MM.1S (cell line): Measurements from ENCODE around the gene CABS1.

Source experiments
- DNase-seq: peaks from one replicate; pipeline ENCODE4 v3.0.0-alpha.2; 2015
- H2AFZ ChIP-seq: fragments of 300-600 bp; sonication (generic); 2 replicates; pipeline ENCODE4 v1.6.0; 2016; ENCODE audit warnings: antibody characterized with exemption, low read length
- H3F3A ChIP-seq: fragments of 300-600 bp; sonication (generic); 2 replicates; pipeline ENCODE4 v1.6.1; 2016; ENCODE audit warnings: mild to moderate bottlenecking, antibody characterized with exemption, low read length, moderate library complexity, mixed read lengths; ENCODE audit not compliant: insufficient read depth
- H3K27ac ChIP-seq: fragments of 300-600 bp; sonication (generic); 2 replicates; pipeline ENCODE4 v1.5.1; 2016; ENCODE audit warnings: mild to moderate bottlenecking, low read length
- H3K27me3 ChIP-seq: fragments of 300-600 bp; sonication (generic); replicated peaks from 2 replicates; pipeline ENCODE4 v1.6.0; 2016; ENCODE audit warnings: low read length; ENCODE audit not compliant: insufficient read depth
- H3K36me3 ChIP-seq: fragments of 300-600 bp; sonication (generic); replicated peaks from 2 replicates; pipeline ENCODE4 v1.6.1; 2016; ENCODE audit warnings: mild to moderate bottlenecking, low read length, mixed read lengths; ENCODE audit not compliant: insufficient read depth
- H3K4me1 ChIP-seq: fragments of 300-600 bp; sonication (generic); 2 replicates; pipeline ENCODE4 v1.6.1; 2016; ENCODE audit warnings: low read length, mixed read lengths
- H3K4me2 ChIP-seq: fragments of 300-600 bp; sonication (generic); 2 replicates; pipeline ENCODE4 v1.6.0; 2016; ENCODE audit warnings: low read depth, low read length
- H3K4me3 ChIP-seq: fragments of 300-600 bp; sonication (generic); 2 replicates; pipeline ENCODE4 v1.5.1; 2016; ENCODE audit warnings: low read length, mixed read lengths
- H3K79me2 ChIP-seq: fragments of 300-600 bp; sonication (generic); 2 replicates; pipeline ENCODE4 v1.6.1; 2016; ENCODE audit warnings: mixed run types, low read length, mixed read lengths
- H3K9ac ChIP-seq: fragments of 300-600 bp; sonication (generic); 2 replicates; pipeline ENCODE4 v1.6.1; 2016; ENCODE audit warnings: low read length, mixed read lengths
- H3K9me2 ChIP-seq: fragments of 300-600 bp; sonication (generic); replicated peaks from 2 replicates; pipeline ENCODE4 v1.6.1; 2016; ENCODE audit warnings: mild to moderate bottlenecking, low read length, mixed read lengths; ENCODE audit not compliant: insufficient read depth
- H3K9me3 ChIP-seq: fragments of 300-600 bp; sonication (generic); replicated peaks from 2 replicates; pipeline ENCODE4 v1.6.1; 2016; ENCODE audit warnings: mild to moderate bottlenecking, low read length, mixed read lengths; ENCODE audit not compliant: insufficient read depth
- H4K20me1 ChIP-seq: fragments of 300-600 bp; sonication (generic); 2 replicates; pipeline ENCODE4 v1.6.1; 2016; ENCODE audit warnings: mild to moderate bottlenecking, low read length, moderate library complexity, mixed read lengths; ENCODE audit not compliant: insufficient read depth
- EZH2 ChIP-seq: fragments of 300-600 bp; sonication (generic); optimal IDR thresholded peaks from 2 replicates; pipeline ENCODE3; 2017; ENCODE audit warnings: low read depth, mild to moderate bottlenecking, antibody characterized with exemption, low read length, mixed read lengths
- EZH2phosphoT487 ChIP-seq: fragments of 300-600 bp; sonication (generic); IDR thresholded peaks from 2 replicates; pipeline ENCODE4 v1.6.1; 2018; ENCODE audit warnings: antibody characterized with exemption, low read length
- TF ChIP-seq, protein P1 (sequence below): fragments of 300-600 bp; sonication (generic); IDR thresholded peaks from 2 replicates; pipeline ENCODE4 v1.5.1; 2016; ENCODE audit warnings: antibody characterized with exemption, low read length, mixed read lengths

CABS1 gene

GRCh38 chr4:70337886-70338420 is 3.2 kb downstream of the CABS1 start:
- no peaks in the 10 kb centered on the region for H3F3A ChIP-seq
- no peak overlapping the region for H2AFZ ChIP-seq
- no peak overlapping the region for H3K27ac ChIP-seq
- H3K4me3 ChIP-seq: no peak overlapping the region
- no peaks in the 10 kb centered on the region for H3K9me3 ChIP-seq
- TF ChIP-seq, protein P1, sequence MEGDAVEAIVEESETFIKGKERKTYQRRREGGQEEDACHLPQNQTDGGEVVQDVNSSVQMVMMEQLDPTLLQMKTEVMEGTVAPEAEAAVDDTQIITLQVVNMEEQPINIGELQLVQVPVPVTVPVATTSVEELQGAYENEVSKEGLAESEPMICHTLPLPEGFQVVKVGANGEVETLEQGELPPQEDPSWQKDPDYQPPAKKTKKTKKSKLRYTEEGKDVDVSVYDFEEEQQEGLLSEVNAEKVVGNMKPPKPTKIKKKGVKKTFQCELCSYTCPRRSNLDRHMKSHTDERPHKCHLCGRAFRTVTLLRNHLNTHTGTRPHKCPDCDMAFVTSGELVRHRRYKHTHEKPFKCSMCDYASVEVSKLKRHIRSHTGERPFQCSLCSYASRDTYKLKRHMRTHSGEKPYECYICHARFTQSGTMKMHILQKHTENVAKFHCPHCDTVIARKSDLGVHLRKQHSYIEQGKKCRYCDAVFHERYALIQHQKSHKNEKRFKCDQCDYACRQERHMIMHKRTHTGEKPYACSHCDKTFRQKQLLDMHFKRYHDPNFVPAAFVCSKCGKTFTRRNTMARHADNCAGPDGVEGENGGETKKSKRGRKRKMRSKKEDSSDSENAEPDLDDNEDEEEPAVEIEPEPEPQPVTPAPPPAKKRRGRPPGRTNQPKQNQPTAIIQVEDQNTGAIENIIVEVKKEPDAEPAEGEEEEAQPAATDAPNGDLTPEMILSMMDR: no peak
- TF ChIP-seq EZH2phosphoT487 (no peak), EZH2 (no peak)
- no peaks in the 10 kb centered on the region for H3K79me2 ChIP-seq
- H4K20me1 ChIP-seq: no peaks in the 10 kb centered on the region
- no peak overlapping the region for H3K4me2 ChIP-seq
- H3K9me2 ChIP-seq: no peaks in the 10 kb centered on the region
- no peaks in the 10 kb centered on the region for H3K27me3 ChIP-seq
- H3K4me1 ChIP-seq: no peaks in the 10 kb centered on the region
- H3K36me3 ChIP-seq: no peaks in the 10 kb centered on the region
- H3K9ac ChIP-seq: no peak overlapping the region
- no peak for DNase-seq

DNA sequence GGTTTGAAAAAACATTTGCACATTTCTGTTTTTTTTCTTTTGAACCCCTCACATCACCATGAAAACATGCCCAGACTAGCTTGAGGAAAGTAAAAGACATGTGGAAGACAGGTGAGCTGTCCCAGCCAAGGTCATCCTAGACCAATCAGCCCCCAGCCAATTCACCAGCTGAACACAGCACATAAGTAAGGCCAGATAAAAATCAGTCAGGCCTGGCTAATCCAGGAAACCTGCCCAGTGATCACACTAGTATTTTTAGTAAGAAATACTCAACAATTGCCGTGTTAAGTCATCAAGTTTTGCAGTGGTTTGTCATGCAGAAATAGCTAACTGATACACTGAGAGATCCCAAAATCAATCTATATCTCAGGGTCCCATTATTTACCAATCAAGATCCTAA is 21.4 kb downstream of the CABS1 start:
- no peaks in the 10 kb centered on the region for H3K4me1 ChIP-seq

DNA sequence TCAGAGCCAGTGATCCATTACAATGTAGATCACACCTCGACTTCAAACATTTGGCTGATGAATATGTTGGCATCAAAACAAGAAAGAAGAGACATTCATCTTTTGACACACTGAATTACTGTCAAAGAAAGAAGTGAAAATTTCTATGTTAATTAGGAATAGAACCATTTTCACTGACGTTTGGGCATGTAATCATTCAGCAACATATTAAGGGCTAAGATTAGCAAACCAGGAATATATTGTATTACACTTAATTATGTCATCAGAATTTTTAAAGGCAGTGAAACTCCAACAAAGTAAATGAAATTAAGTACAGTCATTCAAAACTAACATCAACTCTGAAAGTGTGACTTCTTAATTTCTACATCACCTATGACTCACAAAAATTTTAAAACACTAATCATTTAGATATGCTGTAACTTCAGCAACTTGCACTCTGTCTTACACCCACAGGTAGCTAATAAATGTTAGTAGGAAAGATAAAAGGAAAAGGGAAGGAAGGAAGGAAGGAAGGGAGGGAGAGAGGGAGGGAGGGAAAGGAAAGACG is 24.4 kb downstream of the CABS1 start:
- no peaks in the 10 kb centered on the region for H3F3A ChIP-seq
- TF ChIP-seq EZH2 (no peak), EZH2phosphoT487 (no peak)
- TF ChIP-seq, protein P1: no peak
- H3K4me3 ChIP-seq: no peak overlapping the region
- no peaks in the 10 kb centered on the region for H3K4me1 ChIP-seq
- H3K36me3 ChIP-seq: no peaks in the 10 kb centered on the region
- H3K4me2 ChIP-seq: no peak overlapping the region
- no peak for DNase-seq
- no peaks in the 10 kb centered on the region for H3K79me2 ChIP-seq
- no peaks in the 10 kb centered on the region for H3K27me3 ChIP-seq
- no peaks in the 10 kb centered on the region for H4K20me1 ChIP-seq
- no peak overlapping the region for H3K27ac ChIP-seq
- H3K9me2 ChIP-seq: no peaks in the 10 kb centered on the region
- H2AFZ ChIP-seq: no peak overlapping the region
- H3K9me3 ChIP-seq: no peaks in the 10 kb centered on the region
- H3K9ac ChIP-seq: no peak overlapping the region

More for the DNA sequence above, 21.4 kb downstream of the CABS1 start:
- Histone ChIP-seq H3K9ac (no peak overlapping the region), H3K9me2 (no peaks in the 10 kb centered on the region), H2AFZ (no peak overlapping the region), H3K36me3 (no peaks in the 10 kb centered on the region), H3K4me2 (no peak overlapping the region), H3K27ac (no peak overlapping the region), H3F3A (no peaks in the 10 kb centered on the region), H4K20me1 (no peaks in the 10 kb centered on the region), H3K79me2 (no peaks in the 10 kb centered on the region), H3K9me3 (no peaks in the 10 kb centered on the region), H3K27me3 (no peaks in the 10 kb centered on the region), H3K4me3 (no peak overlapping the region)
- no peak for TF ChIP-seq EZH2
- TF ChIP-seq, protein P1: no peak
- TF ChIP-seq EZH2phosphoT487: no peak
- DNase-seq: no peak
